Ascending aorta (tissue), 2 donors: ENCODE measurements around the gene RNF121. TPM values are rescaled to one million over a fixed set of nuclear protein-coding genes. Genes with fewer than 3 reads are reported as not detected.

Experiments
- DNase-seq, 2 donors: peaks; one replicate each; pipeline ENCODE4 v3.0.0-alpha.2; 2019; ENCODE audit warnings: low spot score in 2 of 2
- H3K27ac ChIP-seq, 2 donors: fragments of 200-600 bp; sonication (generic); one replicate each; pipeline ENCODE4 v1.5.1; 2016 to 2017; ENCODE audit warnings: mild to moderate bottlenecking in 1 of 2
- H3K27me3 ChIP-seq: fragments of 200-600 bp; sonication (generic); one replicate; pipeline ENCODE4 v1.5.1; 2017
- H3K36me3 ChIP-seq, 2 donors: fragments of 200-600 bp; sonication (generic); one replicate each; pipeline ENCODE4 v1.5.1; 2016
- H3K4me1 ChIP-seq, 2 donors: fragments of 200-600 bp; sonication (generic); one replicate each; pipeline ENCODE4 v1.5.1; 2016 to 2017; ENCODE audit warnings: mild to moderate bottlenecking in 1 of 2
- H3K4me3 ChIP-seq, 2 donors: fragments of 200-600 bp; sonication (generic); one replicate each; pipeline ENCODE4 v1.5.1; 2016 to 2017; ENCODE audit warnings: mild to moderate bottlenecking in 1 of 2
- H3K9me3 ChIP-seq, 2 donors: fragments of 200-600 bp; sonication (generic); one replicate each; pipeline ENCODE4 v1.5.1; 2016
- CTCF ChIP-seq, 3 experiments: fragments of 200-600 bp in 2 of 3; fragments of 450-650 bp in 1 of 3; sonication (generic) in 2 of 3; IDR thresholded peaks; one replicate each; pipeline ENCODE4 v1.5.1; 2016 to 2019; ENCODE audit warnings: antibody characterized with exemption in 3 of 3, mild to moderate bottlenecking in 1 of 3, moderate library complexity in 1 of 3
- intact Hi-C: fragments of 100-400 bp; cut with DNase I; formaldehyde crosslinking; loops from one replicate; pipeline ENCODE4 v1.15.1; 2023
- total RNA-seq: library from RNA; depleted of rRNA; stranded (reverse); fragments of >200 nt; gene quantifications from one replicate; pipeline ENCODE4 v1.1.0, GENCODE V29; 2016

The RNF121 gene
- total RNA-seq, 1 donor from 2014 or later, result 5.0 TPM

- intact Hi-C loops, result loop anchor here (5.0 kb wide), 1 partner anchor 183 kb away; the partner anchor contains the start of gene INPPL1
Observed at GRCh38 chr11:72039031-72039855, 110.4 kb downstream of the RNF121 start.

GRCh38 chr11:72039856-72040401 is 111.1 kb downstream of the RNF121 start:
- intact Hi-C loops, result loop anchor here (1.0 to 5.0 kb wide), 4 partner anchors 40 to 182 kb away; partner anchors contain the start of genes ANAPC15, INPPL1, LAMTOR1 and LRRC51
- DNase-seq, result peak in 1 of 2 donors; percentile 61
- Histone ChIP-seq H3K27me3 (no peaks in the 10 kb centered on the region), H3K4me3 (peak overlapping the region; percentile 59 to 68), H3K36me3 (peaks cover 6 to 8% of the 10 kb centered on the region in 2 donors), H3K9me3 (no peaks in the 10 kb centered on the region), H3K4me1 (peaks cover 8 to 52% of the 10 kb centered on the region in 2 donors), H3K27ac (peak overlapping the region; percentile 97)
- no peak for TF ChIP-seq CTCF (IDR thresholded peaks at IDR 0.05)

More at GRCh38 chr11:72039031-72039855, 110.4 kb downstream of the RNF121 start:
- Histone ChIP-seq H3K36me3 (peaks cover 13 to 15% of the 10 kb centered on the region in 2 donors), H3K27ac (peak overlapping the region; percentile 97), H3K4me1 (peaks cover 8 to 55% of the 10 kb centered on the region in 2 donors), H3K27me3 (no peaks in the 10 kb centered on the region), H3K4me3 (peak overlapping the region; percentile 59 to 68), H3K9me3 (no peaks in the 10 kb centered on the region)
- DNase-seq, result no peak
- no peak for TF ChIP-seq CTCF (IDR thresholded peaks at IDR 0.05)

GRCh38 chr11:72040491-72041363 is 111.9 kb downstream of the RNF121 start:
- no peak for TF ChIP-seq CTCF (IDR thresholded peaks at IDR 0.05)
- Histone ChIP-seq H3K4me3 (peak overlapping the region; percentile 59 to 68), H3K27ac (peak overlapping the region; percentile 97), H3K4me1 (peaks cover 8 to 49% of the 10 kb centered on the region in 2 donors), H3K27me3 (no peaks in the 10 kb centered on the region), H3K36me3 (peaks cover under 1 to 2% of the 10 kb centered on the region in 2 donors), H3K9me3 (no peaks in the 10 kb centered on the region)
- intact Hi-C loops, result loop anchor here (1.0 to 2.0 kb wide), 4 partner anchors 30 to 72 kb away; partner anchors contain the start of genes ANAPC15, LAMTOR1, LRRC51 and NUMA1
- DNase-seq, result peak; percentile 82 to 97

GRCh38 chr11:72041364-72042063 is 112.7 kb downstream of the RNF121 start:
- peak; percentile 39 to 85 for DNase-seq
- intact Hi-C loops, result loop anchor here (1.0 to 2.0 kb wide), 3 partner anchors 29 to 71 kb away; partner anchors contain the start of genes ANAPC15 and LAMTOR1
- H3K9me3 ChIP-seq, result no peaks in the 10 kb centered on the region
- no peaks in the 10 kb centered on the region for H3K36me3 ChIP-seq
- H3K4me1 ChIP-seq, result peaks cover 8 to 41% of the 10 kb centered on the region in 2 donors
- no peaks in the 10 kb centered on the region for H3K27me3 ChIP-seq
- H3K27ac ChIP-seq, result peak overlapping the region; percentile 97
- TF ChIP-seq CTCF (IDR thresholded peaks at IDR 0.05), result no peak
- H3K4me3 ChIP-seq, result peak overlapping the region; percentile 59 to 68
